ENCODE measurements around the gene PON1.

PON1 gene

GRCh38 chr7:95324431-95324830, at the start of gene PON1:
PON1 (minus strand) TSS chr7:95324532; CDS start chr7:95324475, 57 bp downstream.
- no peak within 1 kb of the TSS for H3K27ac ChIP-seq (ENCODE audit: low read depth, low read length)
- H3K4me3 ChIP-seq (ENCODE audit: low read depth, low read length): peak within 1 kb of the TSS; percentile 43; the same call in 1 of the 2 replicates
- no peaks in the 10 kb centered on the region for H3K36me3 ChIP-seq (ENCODE audit: control insufficient read depth, insufficient read depth, low read length)
- peaks cover 4% of the 10 kb centered on the region for H3K4me1 ChIP-seq (ENCODE audit: control insufficient read depth, insufficient read depth, low read length)
- H3K9ac ChIP-seq (ENCODE audit: low read length): no peak within 1 kb of the TSS
- H3K9me3 ChIP-seq (ENCODE audit: control insufficient read depth, insufficient read depth, low read depth, low read length): no peaks in the 10 kb centered on the region
- H3K27me3 ChIP-seq (ENCODE audit: control insufficient read depth, insufficient read depth, low read length): peaks cover 20% of the 10 kb centered on the region; the same call in 1 of the 2 replicates

- no peaks in the 10 kb centered on the region for H3K36me3 ChIP-seq (ENCODE audit: control insufficient read depth, insufficient read depth, low read length)
- peaks cover 21% of the 10 kb centered on the region; the same call in 1 of the 2 replicates for H3K9me3 ChIP-seq (ENCODE audit: control insufficient read depth, insufficient read depth, low read depth, low read length)
- H3K27ac ChIP-seq (ENCODE audit: low read depth, low read length): no peak overlapping the region
- H3K27me3 ChIP-seq (ENCODE audit: control insufficient read depth, insufficient read depth, low read length): no peaks in the 10 kb centered on the region
- no peak overlapping the region for H3K4me3 ChIP-seq (ENCODE audit: low read depth, low read length)
- no peak overlapping the region for H3K9ac ChIP-seq (ENCODE audit: low read length)
- no peaks in the 10 kb centered on the region for H3K4me1 ChIP-seq (ENCODE audit: control insufficient read depth, insufficient read depth, low read length)
Measured at GRCh38 chr7:95373323-95373722, 49.0 kb upstream of the PON1 start.

- Histone ChIP-seq H3K9me3 (ENCODE audit: control insufficient read depth, insufficient read depth, low read depth, low read length) (no peaks in the 10 kb centered on the region), H3K27ac (ENCODE audit: low read depth, low read length) (no peak overlapping the region), H3K36me3 (ENCODE audit: control insufficient read depth, insufficient read depth, low read length) (no peaks in the 10 kb centered on the region), H3K4me3 (ENCODE audit: low read depth, low read length) (no peak overlapping the region), H3K9ac (ENCODE audit: low read length) (no peak overlapping the region), H3K4me1 (ENCODE audit: control insufficient read depth, insufficient read depth, low read length) (no peaks in the 10 kb centered on the region), H3K27me3 (ENCODE audit: control insufficient read depth, insufficient read depth, low read length) (no peaks in the 10 kb centered on the region)
Measured at GRCh38 chr7:95368235-95368634, 43.9 kb upstream of the PON1 start.

- no peak overlapping the region for H3K27ac ChIP-seq (ENCODE audit: low read depth, low read length)
- H3K4me1 ChIP-seq (ENCODE audit: control insufficient read depth, insufficient read depth, low read length): no peaks in the 10 kb centered on the region
- H3K4me3 ChIP-seq (ENCODE audit: low read depth, low read length): no peak overlapping the region
- H3K27me3 ChIP-seq (ENCODE audit: control insufficient read depth, insufficient read depth, low read length): no peaks in the 10 kb centered on the region
- no peaks in the 10 kb centered on the region for H3K36me3 ChIP-seq (ENCODE audit: control insufficient read depth, insufficient read depth, low read length)
- no peaks in the 10 kb centered on the region for H3K9me3 ChIP-seq (ENCODE audit: control insufficient read depth, insufficient read depth, low read depth, low read length)
- no peak overlapping the region for H3K9ac ChIP-seq (ENCODE audit: low read length)
Measured at GRCh38 chr7:95367606-95368005, 43.3 kb upstream of the PON1 start.

- no peak overlapping the region for H3K4me3 ChIP-seq (ENCODE audit: low read depth, low read length)
- H3K27me3 ChIP-seq (ENCODE audit: control insufficient read depth, insufficient read depth, low read length): no peaks in the 10 kb centered on the region
- H3K27ac ChIP-seq (ENCODE audit: low read depth, low read length): no peak overlapping the region
- H3K36me3 ChIP-seq (ENCODE audit: control insufficient read depth, insufficient read depth, low read length): no peaks in the 10 kb centered on the region
- H3K9me3 ChIP-seq (ENCODE audit: control insufficient read depth, insufficient read depth, low read depth, low read length): no peaks in the 10 kb centered on the region
- H3K9ac ChIP-seq (ENCODE audit: low read length): no peak overlapping the region
- H3K4me1 ChIP-seq (ENCODE audit: control insufficient read depth, insufficient read depth, low read length): no peaks in the 10 kb centered on the region
Measured at GRCh38 chr7:95365151-95365550, 40.8 kb upstream of the PON1 start.

- Histone ChIP-seq H3K27ac (ENCODE audit: low read depth, low read length) (no peak overlapping the region), H3K4me1 (ENCODE audit: control insufficient read depth, insufficient read depth, low read length) (no peaks in the 10 kb centered on the region), H3K27me3 (ENCODE audit: control insufficient read depth, insufficient read depth, low read length) (no peaks in the 10 kb centered on the region), H3K9me3 (ENCODE audit: control insufficient read depth, insufficient read depth, low read depth, low read length) (no peaks in the 10 kb centered on the region), H3K9ac (ENCODE audit: low read length) (no peak overlapping the region), H3K4me3 (ENCODE audit: low read depth, low read length) (no peak overlapping the region), H3K36me3 (ENCODE audit: control insufficient read depth, insufficient read depth, low read length) (no peaks in the 10 kb centered on the region)
Measured at GRCh38 chr7:95357623-95358022, 33.3 kb upstream of the PON1 start.

- Histone ChIP-seq H3K27ac (ENCODE audit: low read depth, low read length) (no peak overlapping the region), H3K4me1 (ENCODE audit: control insufficient read depth, insufficient read depth, low read length) (peaks cover 13% of the 10 kb centered on the region), H3K9ac (ENCODE audit: low read length) (no peak overlapping the region), H3K27me3 (ENCODE audit: control insufficient read depth, insufficient read depth, low read length) (no peaks in the 10 kb centered on the region), H3K36me3 (ENCODE audit: control insufficient read depth, insufficient read depth, low read length) (no peaks in the 10 kb centered on the region), H3K4me3 (ENCODE audit: low read depth, low read length) (no peak overlapping the region), H3K9me3 (ENCODE audit: control insufficient read depth, insufficient read depth, low read depth, low read length) (no peaks in the 10 kb centered on the region)
Measured at GRCh38 chr7:95342642-95343307, 18.4 kb upstream of the PON1 start.

- no peak overlapping the region for H3K9ac ChIP-seq (ENCODE audit: low read length)
- peaks cover 13% of the 10 kb centered on the region for H3K4me1 ChIP-seq (ENCODE audit: control insufficient read depth, insufficient read depth, low read length)
- no peaks in the 10 kb centered on the region for H3K27me3 ChIP-seq (ENCODE audit: control insufficient read depth, insufficient read depth, low read length)
- no peak overlapping the region for H3K4me3 ChIP-seq (ENCODE audit: low read depth, low read length)
- no peak overlapping the region for H3K27ac ChIP-seq (ENCODE audit: low read depth, low read length)
- H3K36me3 ChIP-seq (ENCODE audit: control insufficient read depth, insufficient read depth, low read length): no peaks in the 10 kb centered on the region
- H3K9me3 ChIP-seq (ENCODE audit: control insufficient read depth, insufficient read depth, low read depth, low read length): no peaks in the 10 kb centered on the region
Measured at GRCh38 chr7:95342029-95342428, 17.7 kb upstream of the PON1 start.

GRCh38 chr7:95340491-95340890, 16.2 kb upstream of the PON1 start:
- no peaks in the 10 kb centered on the region for H3K27me3 ChIP-seq (ENCODE audit: control insufficient read depth, insufficient read depth, low read length)
- H3K4me3 ChIP-seq (ENCODE audit: low read depth, low read length): no peak overlapping the region
- peaks cover 13% of the 10 kb centered on the region for H3K4me1 ChIP-seq (ENCODE audit: control insufficient read depth, insufficient read depth, low read length)
- no peak overlapping the region for H3K9ac ChIP-seq (ENCODE audit: low read length)
- H3K27ac ChIP-seq (ENCODE audit: low read depth, low read length): no peak overlapping the region
- no peaks in the 10 kb centered on the region for H3K9me3 ChIP-seq (ENCODE audit: control insufficient read depth, insufficient read depth, low read depth, low read length)
- H3K36me3 ChIP-seq (ENCODE audit: control insufficient read depth, insufficient read depth, low read length): no peaks in the 10 kb centered on the region

GRCh38 chr7:95338832-95339231, 14.5 kb upstream of the PON1 start:
- Histone ChIP-seq H3K27me3 (ENCODE audit: control insufficient read depth, insufficient read depth, low read length) (no peaks in the 10 kb centered on the region), H3K9me3 (ENCODE audit: control insufficient read depth, insufficient read depth, low read depth, low read length) (no peaks in the 10 kb centered on the region)

GRCh38 chr7:95335093-95335492, 10.8 kb upstream of the PON1 start:
- Histone ChIP-seq H3K4me3 (ENCODE audit: low read depth, low read length) (no peak overlapping the region), H3K4me1 (ENCODE audit: control insufficient read depth, insufficient read depth, low read length) (no peaks in the 10 kb centered on the region; the same call in 1 of the 2 replicates), H3K27me3 (ENCODE audit: control insufficient read depth, insufficient read depth, low read length) (no peaks in the 10 kb centered on the region), H3K36me3 (ENCODE audit: control insufficient read depth, insufficient read depth, low read length) (no peaks in the 10 kb centered on the region), H3K27ac (ENCODE audit: low read depth, low read length) (no peak overlapping the region), H3K9ac (ENCODE audit: low read length) (no peak overlapping the region), H3K9me3 (ENCODE audit: control insufficient read depth, insufficient read depth, low read depth, low read length) (no peaks in the 10 kb centered on the region)

More at GRCh38 chr7:95338832-95339231, 14.5 kb upstream of the PON1 start:
- Histone ChIP-seq H3K36me3 (ENCODE audit: control insufficient read depth, insufficient read depth, low read length) (no peaks in the 10 kb centered on the region), H3K27ac (ENCODE audit: low read depth, low read length) (no peak overlapping the region), H3K9ac (ENCODE audit: low read length) (no peak overlapping the region), H3K4me3 (ENCODE audit: low read depth, low read length) (no peak overlapping the region), H3K4me1 (ENCODE audit: control insufficient read depth, insufficient read depth, low read length) (peaks cover 13% of the 10 kb centered on the region)

Data from HUES6 (cell line).